Keratinocyte (primary cell): ENCODE results near the gene ITPR1. TPM values are rescaled to one million over a fixed set of nuclear protein-coding genes. Genes with fewer than 3 reads are reported as not detected.

Source experiments
- DNase-seq: peaks from one replicate; pipeline ENCODE4 v3.0.0-alpha.2; 2011; ENCODE audit warnings: low read depth, missing footprints, low spot score
- FAIRE-seq: peaks from 2 replicates; lab custom pipeline; 2011; peaks lifted over from hg19 to GRCh38; lab: Jason Lieb, UNC
- H2AFZ ChIP-seq: 2 replicates; pipeline ENCODE4 v1.6.0; 2012; ENCODE audit warnings: low read length, control low read depth, inconsistent platforms; ENCODE audit not compliant: control insufficient read depth
- H3K27ac ChIP-seq: 2 replicates; pipeline ENCODE4 v1.5.1; 2011; ENCODE audit warnings: low read length; ENCODE audit not compliant: control insufficient read depth, insufficient read depth
- H3K27me3 ChIP-seq: 3 replicates; pipeline ENCODE4 v1.6.0; 2011; ENCODE audit warnings: low read length; ENCODE audit not compliant: control insufficient read depth, insufficient read depth; ENCODE audit errors: extremely low read depth
- H3K36me3 ChIP-seq, 2 experiments: 2 replicates in 1 of 2; 3 replicates in 1 of 2; pipeline ENCODE4 v1.5.1; 2011; ENCODE audit warnings: low read length in 2 of 2, mild to moderate bottlenecking in 1 of 2; ENCODE audit not compliant: control insufficient read depth in 2 of 2, insufficient read depth in 2 of 2; ENCODE audit errors: extremely low read depth in 1 of 2
- H3K4me1 ChIP-seq: 3 replicates; pipeline ENCODE4 v1.5.1; 2011; ENCODE audit warnings: low read length; ENCODE audit not compliant: control insufficient read depth, insufficient read depth; ENCODE audit errors: extremely low read depth
- H3K4me2 ChIP-seq: 3 replicates; pipeline ENCODE4 v1.6.0; 2011; ENCODE audit warnings: low read depth, low read length; ENCODE audit not compliant: control insufficient read depth, insufficient read depth; ENCODE audit errors: extremely low read depth
- H3K4me3 ChIP-seq, 3 experiments: fragments of 200-600 bp in 1 of 3; sonication (generic) in 1 of 3; 2 replicates in 2 of 3; 3 replicates in 1 of 3; pipeline ENCODE4 v1.5.1; 2011 to 2016; ENCODE audit warnings: low read length in 3 of 3, mild to moderate bottlenecking in 3 of 3, control low read depth in 2 of 3, inconsistent platforms in 1 of 3, low read depth in 1 of 3, mixed read lengths in 1 of 3, mixed run types in 1 of 3, moderate library complexity in 1 of 3; ENCODE audit not compliant: control insufficient read depth in 2 of 3, insufficient read depth in 2 of 3; ENCODE audit errors: extremely low read depth in 1 of 3
- H3K79me2 ChIP-seq: 2 replicates; pipeline ENCODE4 v1.6.0; 2012; ENCODE audit warnings: low read length; ENCODE audit not compliant: control insufficient read depth, insufficient read depth
- H3K9ac ChIP-seq: 3 replicates; pipeline ENCODE4 v1.6.0; 2011; ENCODE audit warnings: low read length; ENCODE audit not compliant: control insufficient read depth, insufficient read depth; ENCODE audit errors: extremely low read depth
- H3K9me1 ChIP-seq: 3 replicates; pipeline ENCODE4 v1.6.0; 2011; ENCODE audit warnings: low read length; ENCODE audit not compliant: control insufficient read depth, insufficient read depth; ENCODE audit errors: extremely low read depth
- H3K9me3 ChIP-seq: 2 replicates; pipeline ENCODE4 v1.5.1; 2012; ENCODE audit warnings: low read depth, low read length; ENCODE audit not compliant: control insufficient read depth
- H4K20me1 ChIP-seq: 3 replicates; pipeline ENCODE4 v1.6.0; 2011; ENCODE audit warnings: low read length; ENCODE audit not compliant: control insufficient read depth, insufficient read depth; ENCODE audit errors: extremely low read depth
- CTCF ChIP-seq, 3 experiments: IDR thresholded peaks in 1 of 3; conservative IDR thresholded peaks in 1 of 3; optimal IDR thresholded peaks in 1 of 3; 2 replicates in 2 of 3; 3 replicates in 1 of 3; pipeline versions ENCODE3 to v1.5.1; 2011; ENCODE audit warnings: low read length in 3 of 3, mild to moderate bottlenecking in 3 of 3, moderate library complexity in 2 of 3, control low read depth in 1 of 3, inconsistent platforms in 1 of 3; ENCODE audit not compliant: insufficient read depth in 2 of 3; ENCODE audit errors: extremely low read depth in 1 of 3
- EZH2 ChIP-seq: IDR thresholded peaks from one replicate; pipeline ENCODE4 v1.6.1; 2012; ENCODE audit warnings: inconsistent platforms, mild to moderate bottlenecking, low read length, moderate library complexity
- dilution Hi-C: fragments of 300-500 bp; cut with MboI; formaldehyde crosslinking; loops from one replicate; pipeline ENCODE4 v1.7.0; 2020; ENCODE audit warnings: low sequenced_read_pairs; ENCODE audit not compliant: extremely low pct_ligation_motif_present
- polyA plus RNA-seq, 5 experiments: library from polyadenylated mRNA; depleted of rRNA in 3 of 5; stranded (reverse) in 3 of 5; stranded (forward) in 1 of 5; unstranded in 1 of 5; fragments of >200 nt; gene quantifications; 1 replicate in 1 of 5; 2 replicates in 3 of 5; 3 replicates in 1 of 5; pipeline versions ENCODE4 v1.2.1 to v1.2.3, GENCODE V29; 2011 to 2012; ENCODE audit warnings: missing spikeins in 2 of 5, low read depth in 1 of 5, low replicate concordance in 1 of 5

ITPR1 gene
- polyA plus RNA-seq, 1 donor (not counting 4 experiments of a cell fraction or from before 2014, with no cell fraction given): 3.5 TPM

DNA sequence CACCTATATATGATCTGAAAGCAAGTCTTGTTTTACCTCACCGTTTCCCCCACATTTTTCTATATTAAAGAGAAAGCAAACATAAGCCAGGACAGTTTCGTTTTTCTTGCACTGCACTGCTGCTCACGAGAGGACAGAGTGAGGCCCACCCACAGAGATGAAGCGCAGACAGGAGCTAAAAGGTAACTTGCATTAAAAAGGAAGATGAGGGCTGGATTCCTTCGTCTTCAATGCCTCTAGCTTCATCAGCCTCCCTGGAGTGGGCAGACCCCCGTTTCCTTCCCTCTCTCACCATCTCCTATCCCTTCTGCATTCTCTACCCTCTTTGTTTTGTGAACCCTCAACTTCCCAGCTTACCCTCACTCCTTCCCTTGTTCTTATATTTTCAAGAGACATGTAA, 45.0 kb upstream of the ITPR1 start:
- TF ChIP-seq EZH2 (no peak), CTCF (optimal IDR thresholded peaks at IDR 0.05 in 1 of 3, IDR thresholded peaks at IDR 0.05 in 1 of 3, conservative IDR thresholded peaks at IDR 0.05 in 1 of 3; ENCODE audit: extremely low read depth in 1 of 3, insufficient read depth in 2 of 3, low read length in 3 of 3) (no peak)
- no peak overlapping the region for H3K9ac ChIP-seq
- H3K4me3 ChIP-seq: no peak overlapping the region
- H3K9me1 ChIP-seq: no peaks in the 10 kb centered on the region
- H3K4me2 ChIP-seq: no peak overlapping the region
- H3K27me3 ChIP-seq: no peaks in the 10 kb centered on the region
- no peak for DNase-seq
- dilution Hi-C loops: no loop called here
- H2AFZ ChIP-seq: no peak overlapping the region
- no peaks in the 10 kb centered on the region for H3K9me3 ChIP-seq
- H3K27ac ChIP-seq: no peak overlapping the region
- no peaks in the 10 kb centered on the region for H3K79me2 ChIP-seq
- H3K4me1 ChIP-seq: no peaks in the 10 kb centered on the region
- H3K36me3 ChIP-seq: peaks cover 3% of the 10 kb centered on the region in 2 experiments
- H4K20me1 ChIP-seq: no peaks in the 10 kb centered on the region
- no peak for FAIRE-seq

- no peaks in the 10 kb centered on the region for H3K4me1 ChIP-seq
- H3K79me2 ChIP-seq: no peaks in the 10 kb centered on the region
- H2AFZ ChIP-seq: no peak overlapping the region
- no peaks in the 10 kb centered on the region for H3K9me1 ChIP-seq
- H4K20me1 ChIP-seq: no peaks in the 10 kb centered on the region
- H3K4me2 ChIP-seq: no peak overlapping the region
- no peak for DNase-seq
- TF ChIP-seq CTCF (optimal IDR thresholded peaks at IDR 0.05 in 1 of 3, IDR thresholded peaks at IDR 0.05 in 1 of 3, conservative IDR thresholded peaks at IDR 0.05 in 1 of 3; ENCODE audit: extremely low read depth in 1 of 3, insufficient read depth in 2 of 3, low read length in 3 of 3) (no peak), EZH2 (no peak)
- H3K27me3 ChIP-seq: no peaks in the 10 kb centered on the region
- H3K4me3 ChIP-seq: no peak overlapping the region
- dilution Hi-C loops: no loop called here
- H3K27ac ChIP-seq: no peak overlapping the region
- no peak for FAIRE-seq
- H3K36me3 ChIP-seq: peaks cover 3% of the 10 kb centered on the region in 2 experiments
- H3K9ac ChIP-seq: no peak overlapping the region
- H3K9me3 ChIP-seq: no peaks in the 10 kb centered on the region
These were observed 43.9 kb upstream of the ITPR1 start for GRCh38 chr3:4449043-4449805.
